LNCAP (cell line): Measurements from ENCODE around the gene GPER1.

Source experiments
- TF ChIP-seq, protein P1 (sequence below): fragments of 450-650 bp; IDR thresholded peaks from 2 replicates; pipeline ENCODE4 v1.5.1; 2017; ENCODE audit warnings: mild to moderate bottlenecking

GPER1 gene

GRCh38 chr7:1108264-1108920 is 20.5 kb downstream of the GPER1 start:
- TF ChIP-seq, protein P1, sequence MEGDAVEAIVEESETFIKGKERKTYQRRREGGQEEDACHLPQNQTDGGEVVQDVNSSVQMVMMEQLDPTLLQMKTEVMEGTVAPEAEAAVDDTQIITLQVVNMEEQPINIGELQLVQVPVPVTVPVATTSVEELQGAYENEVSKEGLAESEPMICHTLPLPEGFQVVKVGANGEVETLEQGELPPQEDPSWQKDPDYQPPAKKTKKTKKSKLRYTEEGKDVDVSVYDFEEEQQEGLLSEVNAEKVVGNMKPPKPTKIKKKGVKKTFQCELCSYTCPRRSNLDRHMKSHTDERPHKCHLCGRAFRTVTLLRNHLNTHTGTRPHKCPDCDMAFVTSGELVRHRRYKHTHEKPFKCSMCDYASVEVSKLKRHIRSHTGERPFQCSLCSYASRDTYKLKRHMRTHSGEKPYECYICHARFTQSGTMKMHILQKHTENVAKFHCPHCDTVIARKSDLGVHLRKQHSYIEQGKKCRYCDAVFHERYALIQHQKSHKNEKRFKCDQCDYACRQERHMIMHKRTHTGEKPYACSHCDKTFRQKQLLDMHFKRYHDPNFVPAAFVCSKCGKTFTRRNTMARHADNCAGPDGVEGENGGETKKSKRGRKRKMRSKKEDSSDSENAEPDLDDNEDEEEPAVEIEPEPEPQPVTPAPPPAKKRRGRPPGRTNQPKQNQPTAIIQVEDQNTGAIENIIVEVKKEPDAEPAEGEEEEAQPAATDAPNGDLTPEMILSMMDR: no peak

DNA sequence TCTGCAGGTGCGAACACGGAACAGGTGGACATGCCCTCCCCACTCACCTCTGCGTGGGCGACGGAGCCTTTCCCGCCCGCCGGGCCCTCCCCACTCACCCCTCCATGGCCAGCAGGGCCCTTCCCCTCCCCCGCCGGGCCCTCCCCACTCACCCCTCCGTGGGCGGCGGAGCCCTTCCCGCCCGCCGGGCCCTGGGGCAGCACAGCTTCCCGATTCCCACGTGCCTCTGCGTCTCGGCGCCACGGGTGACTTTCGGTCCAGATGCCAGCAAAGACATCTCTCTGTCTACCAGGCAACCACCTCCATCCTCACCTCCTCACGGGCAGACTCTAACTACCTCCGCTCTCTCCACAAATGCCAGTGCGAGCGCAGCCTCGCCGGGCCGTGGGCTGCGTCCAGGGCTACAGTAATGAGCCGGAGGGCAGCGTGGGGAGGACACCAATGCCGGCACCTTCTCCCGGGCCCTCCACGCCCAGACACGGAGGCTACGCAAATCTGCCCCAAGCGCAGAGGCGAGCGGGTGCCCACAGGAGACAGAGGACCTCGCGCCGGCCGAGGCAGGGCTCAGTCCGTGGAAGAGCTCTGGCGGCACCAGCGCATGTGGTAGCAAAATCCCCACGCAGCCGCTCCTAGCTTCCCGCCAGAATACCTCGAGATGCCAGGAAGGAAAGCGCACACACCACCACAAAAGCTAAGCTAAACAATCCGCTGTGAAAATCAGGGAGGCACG is 21.8 kb downstream of the GPER1 start:
- TF ChIP-seq, protein P1: no peak

- TF ChIP-seq, protein P1: no peak
These were observed 22.4 kb downstream of the GPER1 start for GRCh38 chr7:1110358-1110757.

GRCh38 chr7:1111156-1111555 is 23.2 kb downstream of the GPER1 start:
- TF ChIP-seq, protein P1: no peak

DNA sequence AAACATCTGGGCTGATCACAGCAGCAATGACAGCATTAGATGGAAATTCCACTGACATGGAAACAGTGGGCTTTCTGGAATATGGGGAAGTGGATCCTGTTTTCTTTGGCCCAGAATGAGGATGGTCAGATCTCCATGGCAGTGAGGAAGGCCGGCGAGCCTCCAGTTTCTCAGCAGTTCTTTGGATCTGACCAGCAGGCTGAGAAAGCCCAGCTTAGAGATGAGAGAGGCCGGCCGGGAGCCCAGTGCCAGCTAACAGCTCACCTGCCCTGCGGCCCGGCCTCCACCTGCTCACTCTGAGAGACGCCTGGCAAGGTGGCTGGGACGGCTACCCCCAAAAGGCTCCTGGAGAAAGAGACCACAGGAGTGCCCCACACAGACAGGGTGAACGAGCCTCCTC is 24.2 kb downstream of the GPER1 start:
- TF ChIP-seq, protein P1: no peak

DNA sequence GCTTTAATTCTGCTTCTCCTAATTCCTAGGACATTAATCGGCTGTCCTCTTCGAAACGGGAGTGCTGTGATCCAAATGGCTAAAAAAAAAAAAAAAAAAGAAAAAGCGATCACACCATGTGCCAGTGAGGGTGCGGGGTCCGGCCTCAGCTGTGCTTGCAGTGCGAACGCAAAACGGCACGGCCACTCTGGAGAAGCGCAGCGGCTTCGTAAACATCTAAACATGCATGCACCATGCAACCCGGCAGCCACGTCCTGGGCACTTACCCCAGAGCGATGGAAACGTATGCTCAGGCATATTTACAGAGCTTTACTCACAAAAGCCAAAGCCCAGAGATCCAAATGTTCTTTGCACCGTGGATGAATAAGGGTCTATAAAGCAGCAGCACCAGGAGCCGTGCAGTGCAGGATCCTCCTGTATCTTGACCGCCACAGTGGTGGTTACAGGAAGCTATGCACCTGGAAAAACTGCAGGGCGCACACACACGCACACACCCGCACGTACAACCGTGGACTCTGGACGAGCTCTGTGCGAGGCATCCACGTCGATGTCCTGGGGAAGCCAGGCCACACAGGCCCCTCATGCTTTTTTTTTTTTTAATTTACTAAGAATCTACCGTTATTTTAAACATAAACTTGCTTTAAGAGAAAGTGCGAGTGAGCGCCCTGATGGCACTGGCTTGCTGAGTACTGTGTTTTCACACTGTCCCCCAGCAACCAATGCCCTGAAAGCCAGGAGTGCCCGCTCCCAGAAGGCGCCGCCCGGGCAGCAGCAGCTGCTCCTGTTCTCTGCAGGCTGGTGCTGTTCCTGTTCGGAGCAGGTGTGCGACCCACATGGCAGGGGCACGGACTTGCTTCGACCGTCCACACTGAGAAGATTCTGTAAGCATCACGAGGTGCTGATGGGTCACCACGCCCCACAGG is 25.0 kb downstream of the GPER1 start:
- TF ChIP-seq, protein P1: no peak

DNA sequence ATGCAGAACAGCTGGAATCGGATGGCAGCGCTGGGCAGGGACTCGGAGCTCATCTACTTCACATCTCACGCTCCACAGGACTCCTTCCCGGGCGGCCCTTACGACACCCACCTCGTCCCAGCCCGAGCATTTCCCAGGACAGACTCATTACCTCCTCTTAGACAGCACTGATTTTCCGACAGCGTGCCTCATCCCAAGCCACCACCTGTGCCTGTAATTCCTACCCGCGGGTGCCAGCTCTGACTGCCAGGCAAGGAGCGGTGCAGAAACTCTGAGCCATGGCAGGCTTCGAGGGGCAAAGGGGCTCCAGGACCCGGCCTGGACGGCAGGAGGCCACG is 25.6 kb downstream of the GPER1 start:
- TF ChIP-seq, protein P1: no peak
